ENCODE measurements around the gene TRIM17. TPM values are rescaled to one million over a fixed set of nuclear protein-coding genes. Genes with fewer than 3 reads are reported as not detected.

Gene TRIM17
- polyA plus RNA-seq, 4 donors: 0.48 to 0.59 TPM; not detected in 2

DNA sequence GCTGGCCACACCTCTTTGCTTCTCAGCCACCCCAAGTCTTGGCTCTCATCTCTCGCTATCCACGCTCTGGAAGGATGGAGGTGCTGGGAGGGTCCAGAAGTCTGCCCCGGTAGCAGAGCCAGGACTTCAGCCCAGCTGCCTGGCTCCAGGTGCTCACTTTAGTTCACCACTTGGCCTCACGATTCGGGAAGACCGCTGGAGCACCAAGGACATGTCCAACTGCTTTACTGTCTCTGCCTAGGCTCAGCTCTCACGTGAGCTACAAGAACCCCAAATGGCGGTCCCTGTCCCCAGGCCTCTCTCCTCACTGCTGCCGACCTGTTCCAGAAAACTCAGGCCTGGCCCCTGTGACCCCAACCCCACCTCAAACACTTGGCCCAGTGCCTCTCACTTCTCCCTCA is 13.4 kb downstream of the TRIM17 start:
- H3K27ac ChIP-seq (ENCODE audit: low read depth in 1 of 3, low read length in 2 of 3): no peak overlapping the region
- FAIRE-seq: no peak
- H3K9me3 ChIP-seq (ENCODE audit: control insufficient read depth in 2 of 2, insufficient read depth in 1 of 2, low read depth in 1 of 2, low read length in 1 of 2): no peaks in the 10 kb centered on the region
- no peaks in the 10 kb centered on the region for H3K27me3 ChIP-seq (ENCODE audit: control insufficient read depth in 3 of 3, insufficient read depth in 3 of 3, low read length in 3 of 3)
- 90 to 94% (median 94%) methylated on average over 9 of the region's 9 CpGs for WGBS, 3 donors
- no peak overlapping the region for H3K4me3 ChIP-seq (ENCODE audit: low read depth in 1 of 3, low read length in 3 of 3)
- peaks cover 4 to 17% (median 13%) of the 10 kb centered on the region in 3 donors for H3K4me1 ChIP-seq (ENCODE audit: control insufficient read depth in 3 of 3, insufficient read depth in 2 of 3, low read depth in 1 of 3, low read length in 2 of 3)
- peaks cover 6 to 58% (median 7%) of the 10 kb centered on the region in 3 donors for H3K36me3 ChIP-seq (ENCODE audit: control insufficient read depth in 3 of 3, insufficient read depth in 2 of 3, low read depth in 1 of 3, low read length in 3 of 3)
- no peak for DNase-seq

DNA sequence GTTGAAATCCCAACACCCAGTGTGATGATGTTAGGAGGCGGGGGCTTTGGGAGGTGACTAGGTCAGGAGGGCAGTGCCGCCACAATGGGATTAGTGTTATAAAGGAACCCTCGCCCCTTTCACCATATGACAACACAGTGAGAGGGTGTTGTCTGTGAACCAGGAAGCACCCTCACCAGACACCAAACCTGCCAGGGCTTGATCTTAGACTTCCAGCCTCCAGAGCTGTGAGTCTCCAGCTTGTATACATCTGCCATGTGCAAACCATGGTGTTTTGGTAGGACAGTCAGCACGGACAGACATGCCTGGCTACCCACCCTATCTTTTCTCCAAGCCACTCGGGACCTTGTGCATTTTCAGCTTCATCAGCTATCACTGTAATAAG is 14.0 kb downstream of the TRIM17 start:
- FAIRE-seq (no peak), DNase-seq (no peak)
- H3K27me3 ChIP-seq (ENCODE audit: control insufficient read depth in 3 of 3, insufficient read depth in 3 of 3, low read length in 3 of 3): no peaks in the 10 kb centered on the region
- no peak overlapping the region for H3K4me3 ChIP-seq (ENCODE audit: low read depth in 1 of 3, low read length in 3 of 3)
- H3K27ac ChIP-seq (ENCODE audit: low read depth in 1 of 3, low read length in 2 of 3): no peak overlapping the region
- no peaks in the 10 kb centered on the region for H3K9me3 ChIP-seq (ENCODE audit: control insufficient read depth in 2 of 2, insufficient read depth in 1 of 2, low read depth in 1 of 2, low read length in 1 of 2)
- WGBS, 3 donors: 81 to 86% (median 84%) methylated on average over 5 of the region's 5 CpGs
- H3K36me3 ChIP-seq (ENCODE audit: control insufficient read depth in 3 of 3, insufficient read depth in 2 of 3, low read depth in 1 of 3, low read length in 3 of 3): peaks cover 6 to 63% (median 9%) of the 10 kb centered on the region in 3 donors
- peaks cover 4 to 15% (median 13%) of the 10 kb centered on the region in 3 donors for H3K4me1 ChIP-seq (ENCODE audit: control insufficient read depth in 3 of 3, insufficient read depth in 2 of 3, low read depth in 1 of 3, low read length in 2 of 3)

DNA sequence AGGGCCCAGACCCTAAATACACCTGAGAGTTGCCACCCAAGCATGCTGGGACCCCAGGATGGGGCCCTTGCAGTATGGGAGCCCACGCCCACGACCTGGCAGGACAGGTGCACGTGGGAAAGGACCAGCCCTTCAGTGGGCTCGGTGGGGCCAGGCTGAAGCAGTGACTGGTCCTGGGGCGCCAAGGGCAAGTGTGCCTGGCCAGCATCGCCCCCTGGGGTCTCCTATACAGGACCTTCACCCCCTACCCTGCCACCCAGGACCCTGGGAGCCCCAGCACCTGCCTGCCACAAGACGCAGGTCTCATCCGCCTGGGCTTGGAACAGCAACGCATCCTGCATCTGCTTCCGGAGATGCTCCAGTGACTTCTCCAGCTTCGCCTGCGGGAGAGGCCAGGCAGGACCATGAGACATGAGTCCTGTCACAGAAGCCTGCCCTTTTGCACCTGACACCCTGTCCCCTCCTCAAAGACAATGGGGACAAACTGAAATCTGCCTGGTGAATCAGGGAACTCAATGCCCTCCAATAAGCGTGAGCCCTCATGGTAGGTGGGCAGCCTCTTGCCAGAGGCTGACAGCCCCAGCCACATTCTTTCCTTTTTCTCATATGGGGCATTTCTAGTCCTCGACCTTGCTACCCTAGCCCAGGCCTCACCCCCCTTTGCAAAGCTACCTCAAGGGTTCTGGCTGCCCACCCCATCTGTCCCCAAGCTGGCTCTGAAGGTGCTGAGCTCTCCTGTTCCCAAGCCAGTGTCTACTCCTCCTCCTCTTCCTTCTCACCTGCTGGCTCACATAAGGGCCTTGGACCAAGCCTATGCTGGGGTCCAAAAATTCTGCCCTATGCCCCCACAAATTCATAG is 14.7 kb downstream of the TRIM17 start:
- Histone ChIP-seq H3K9me3 (ENCODE audit: control insufficient read depth in 2 of 2, insufficient read depth in 1 of 2, low read depth in 1 of 2, low read length in 1 of 2) (no peaks in the 10 kb centered on the region), H3K4me1 (ENCODE audit: control insufficient read depth in 3 of 3, insufficient read depth in 2 of 3, low read depth in 1 of 3, low read length in 2 of 3) (peaks cover 4 to 13% (median 10%) of the 10 kb centered on the region in 3 donors), H3K36me3 (ENCODE audit: control insufficient read depth in 3 of 3, insufficient read depth in 2 of 3, low read depth in 1 of 3, low read length in 3 of 3) (peaks cover 6 to 69% (median 9%) of the 10 kb centered on the region in 3 donors), H3K4me3 (ENCODE audit: low read depth in 1 of 3, low read length in 3 of 3) (no peak overlapping the region), H3K27ac (ENCODE audit: low read depth in 1 of 3, low read length in 2 of 3) (no peak overlapping the region), H3K27me3 (ENCODE audit: control insufficient read depth in 3 of 3, insufficient read depth in 3 of 3, low read length in 3 of 3) (no peaks in the 10 kb centered on the region)
- no peak for DNase-seq
- no peak for FAIRE-seq
- WGBS, 3 donors: 92 to 93% (median 93%) methylated on average over 14 of the region's 14 CpGs

DNA sequence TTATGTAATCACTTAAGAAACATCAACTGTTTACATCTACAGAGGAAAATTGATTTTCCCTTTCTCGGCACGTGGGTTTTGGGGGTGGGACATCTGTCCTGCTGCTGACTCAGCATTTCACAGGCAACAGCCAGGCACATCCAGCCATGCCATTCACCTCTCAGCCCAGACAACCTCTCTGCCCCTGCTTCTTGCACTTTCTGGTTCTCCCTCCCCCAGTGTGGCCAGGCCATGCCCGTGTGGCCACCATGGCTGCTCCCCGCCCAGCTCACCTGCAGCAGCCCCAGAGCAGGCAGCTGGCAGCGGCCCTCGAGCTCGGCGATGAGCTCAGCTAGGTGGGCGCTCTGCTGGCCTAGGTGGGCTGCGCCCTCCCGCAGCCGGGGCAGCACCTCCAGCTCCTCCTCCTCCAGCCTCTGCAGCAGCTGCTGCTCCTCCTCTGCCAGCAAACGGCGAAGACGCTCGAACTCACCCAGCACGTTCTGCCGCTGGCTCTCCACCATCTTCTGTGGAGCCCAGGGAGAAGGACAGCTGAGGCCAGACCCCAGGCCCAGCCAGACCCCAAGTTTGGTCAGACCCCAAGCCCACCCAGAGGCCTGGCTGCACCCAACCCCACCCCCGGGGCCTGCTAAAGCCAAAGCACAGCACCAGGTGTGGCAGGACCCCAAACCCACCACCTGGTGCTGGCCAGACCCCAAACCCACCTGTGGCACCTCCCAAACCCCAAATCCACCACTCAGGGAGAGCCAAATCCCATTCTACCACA is 15.8 kb downstream of the TRIM17 start:
- DNase-seq (no peak), FAIRE-seq (no peak)
- H3K36me3 ChIP-seq (ENCODE audit: control insufficient read depth in 3 of 3, insufficient read depth in 2 of 3, low read depth in 1 of 3, low read length in 3 of 3): peaks cover 10 to 80% (median 18%) of the 10 kb centered on the region in 3 donors
- no peak overlapping the region for H3K27ac ChIP-seq (ENCODE audit: low read depth in 1 of 3, low read length in 2 of 3)
- WGBS, 3 donors: 90 to 95% (median 91%) methylated on average over 13 to 19 of the region's 19 CpGs
- H3K4me3 ChIP-seq (ENCODE audit: low read depth in 1 of 3, low read length in 3 of 3): no peak overlapping the region
- peaks cover 4 to 13% (median 10%) of the 10 kb centered on the region in 3 donors for H3K4me1 ChIP-seq (ENCODE audit: control insufficient read depth in 3 of 3, insufficient read depth in 2 of 3, low read depth in 1 of 3, low read length in 2 of 3)
- H3K9me3 ChIP-seq (ENCODE audit: control insufficient read depth in 2 of 2, insufficient read depth in 1 of 2, low read depth in 1 of 2, low read length in 1 of 2): no peaks in the 10 kb centered on the region
- H3K27me3 ChIP-seq (ENCODE audit: control insufficient read depth in 3 of 3, insufficient read depth in 3 of 3, low read length in 3 of 3): no peaks in the 10 kb centered on the region

DNA sequence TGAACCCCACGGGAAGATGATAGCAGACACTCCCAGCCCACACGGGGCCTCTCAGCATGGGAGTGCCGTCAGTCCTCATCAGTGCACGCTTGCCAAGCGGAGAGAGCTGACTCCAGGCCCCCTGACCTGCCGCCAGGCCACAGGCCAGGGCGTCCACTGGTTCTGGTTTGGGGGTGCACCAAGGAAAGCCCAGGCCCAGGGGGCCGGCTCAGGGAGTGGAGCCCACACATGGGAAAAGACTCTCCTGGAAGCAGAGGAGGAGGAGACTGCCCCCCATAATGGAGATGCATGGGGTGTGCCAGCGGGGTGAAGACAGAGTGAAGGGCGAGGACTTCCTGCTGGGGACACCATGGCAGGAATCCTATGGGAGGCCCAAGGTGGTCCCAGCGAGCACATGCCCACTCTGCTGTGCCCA is 16.4 kb downstream of the TRIM17 start:
- Histone ChIP-seq H3K27me3 (ENCODE audit: control insufficient read depth in 3 of 3, insufficient read depth in 3 of 3, low read length in 3 of 3) (no peaks in the 10 kb centered on the region), H3K4me3 (ENCODE audit: low read depth in 1 of 3, low read length in 3 of 3) (no peak overlapping the region), H3K4me1 (ENCODE audit: control insufficient read depth in 3 of 3, insufficient read depth in 2 of 3, low read depth in 1 of 3, low read length in 2 of 3) (peaks cover 4 to 7% (median 7%) of the 10 kb centered on the region in 3 donors), H3K27ac (ENCODE audit: low read depth in 1 of 3, low read length in 2 of 3) (no peak overlapping the region), H3K9me3 (ENCODE audit: control insufficient read depth in 2 of 2, insufficient read depth in 1 of 2, low read depth in 1 of 2, low read length in 1 of 2) (no peaks in the 10 kb centered on the region), H3K36me3 (ENCODE audit: control insufficient read depth in 3 of 3, insufficient read depth in 2 of 3, low read depth in 1 of 3, low read length in 3 of 3) (peaks cover 10 to 86% (median 20%) of the 10 kb centered on the region in 3 donors)
- WGBS, 3 donors: 89 to 93% (median 92%) methylated on average over 11 of the region's 11 CpGs
- DNase-seq (no peak), FAIRE-seq (no peak)

DNA sequence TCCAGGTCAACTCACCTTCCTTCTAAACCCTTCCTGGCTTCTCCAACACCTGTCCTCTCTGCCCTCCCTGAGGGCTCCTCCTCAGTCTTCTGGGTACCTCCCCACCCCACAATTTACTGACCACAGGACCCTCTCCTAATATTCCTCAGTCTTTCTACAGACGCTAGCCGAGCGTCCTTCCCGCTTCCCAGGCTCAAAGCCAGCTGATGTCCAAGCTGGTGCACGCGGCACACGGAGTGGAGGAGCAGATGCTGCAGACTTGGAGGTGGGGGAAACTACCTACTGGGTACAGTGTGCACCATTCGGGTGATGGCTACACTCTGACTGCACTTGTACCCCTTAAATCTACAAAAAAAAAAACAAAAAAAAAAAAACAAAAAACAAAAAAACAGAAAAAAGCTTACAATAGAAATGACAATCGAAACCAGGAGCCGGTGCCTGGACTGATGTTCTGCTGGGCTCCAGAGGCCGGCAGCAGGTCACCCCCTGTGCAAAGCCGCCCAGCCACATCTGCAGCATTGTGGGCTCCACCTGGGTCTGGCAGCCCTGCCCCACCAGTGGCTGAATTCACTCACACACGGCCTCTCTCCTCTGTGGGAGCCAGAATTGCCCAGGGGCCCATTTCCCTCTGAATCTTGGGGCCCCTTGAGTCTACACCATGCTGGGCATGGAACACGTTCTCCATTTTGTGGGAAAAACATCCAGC is 17.0 kb downstream of the TRIM17 start:
- no peak for FAIRE-seq
- Histone ChIP-seq H3K27me3 (ENCODE audit: control insufficient read depth in 3 of 3, insufficient read depth in 3 of 3, low read length in 3 of 3) (no peaks in the 10 kb centered on the region), H3K36me3 (ENCODE audit: control insufficient read depth in 3 of 3, insufficient read depth in 2 of 3, low read depth in 1 of 3, low read length in 3 of 3) (peaks cover 10 to 92% (median 25%) of the 10 kb centered on the region in 3 donors)

DNA sequence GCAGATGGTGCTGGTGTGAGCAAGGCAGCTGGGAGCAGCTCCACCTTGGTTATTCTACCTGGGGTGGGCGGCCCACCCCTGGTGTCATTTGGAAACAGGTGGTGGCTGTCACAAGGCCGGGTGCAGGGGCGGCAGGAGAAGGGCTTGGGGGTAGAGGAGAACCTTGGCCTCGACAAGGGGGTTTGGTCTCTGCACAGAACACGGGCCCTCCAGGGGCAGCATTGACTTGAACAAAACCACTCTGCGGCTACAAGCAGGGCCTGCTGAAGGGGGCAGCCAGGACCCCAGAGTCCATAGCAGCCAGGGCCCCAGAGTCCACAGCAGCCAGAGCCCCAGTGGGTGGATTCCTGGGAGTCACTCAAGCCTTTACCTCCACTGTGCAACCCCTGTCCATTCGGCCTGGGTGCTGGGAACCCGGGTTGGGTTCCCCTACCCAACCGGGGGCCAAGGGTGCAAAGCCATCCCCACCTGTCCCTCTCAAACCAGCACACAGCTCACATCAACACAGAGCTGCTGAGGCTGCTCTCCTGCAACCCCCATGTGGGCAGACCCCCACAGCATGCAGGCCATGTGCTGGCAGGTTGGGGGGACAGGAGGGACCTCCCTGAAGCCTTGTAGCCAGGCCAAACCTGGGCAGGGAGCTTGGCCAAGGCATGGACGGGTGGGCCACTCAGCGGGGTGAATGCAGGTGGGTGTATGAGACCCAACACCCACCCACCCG is 17.8 kb downstream of the TRIM17 start:
- H3K36me3 ChIP-seq (ENCODE audit: control insufficient read depth in 3 of 3, insufficient read depth in 2 of 3, low read depth in 1 of 3, low read length in 3 of 3): peaks cover 10 to 96% (median 27%) of the 10 kb centered on the region in 3 donors
- H3K4me3 ChIP-seq (ENCODE audit: low read depth in 1 of 3, low read length in 3 of 3): no peak overlapping the region
- no peaks in the 10 kb centered on the region for H3K4me1 ChIP-seq (ENCODE audit: control insufficient read depth in 3 of 3, insufficient read depth in 2 of 3, low read depth in 1 of 3, low read length in 2 of 3)
- H3K27me3 ChIP-seq (ENCODE audit: control insufficient read depth in 3 of 3, insufficient read depth in 3 of 3, low read length in 3 of 3): no peaks in the 10 kb centered on the region
- no peaks in the 10 kb centered on the region for H3K9me3 ChIP-seq (ENCODE audit: control insufficient read depth in 2 of 2, insufficient read depth in 1 of 2, low read depth in 1 of 2, low read length in 1 of 2)
- H3K27ac ChIP-seq (ENCODE audit: low read depth in 1 of 3, low read length in 2 of 3): no peak overlapping the region
- DNase-seq: no peak
- WGBS, 3 donors: 91 to 95% (median 93%) methylated on average over 11 to 12 of the region's 12 CpGs
- FAIRE-seq: no peak

More for the DNA sequence above, 17.0 kb downstream of the TRIM17 start:
- H3K27ac ChIP-seq (ENCODE audit: low read depth in 1 of 3, low read length in 2 of 3): no peak overlapping the region
- WGBS, 3 donors: 96 to 97% (median 96%) methylated on average over 14 of the region's 14 CpGs
- H3K9me3 ChIP-seq (ENCODE audit: control insufficient read depth in 2 of 2, insufficient read depth in 1 of 2, low read depth in 1 of 2, low read length in 1 of 2): no peaks in the 10 kb centered on the region
- no peak for DNase-seq
- peaks cover 0 to 3% (median 2%) of the 10 kb centered on the region in 3 donors for H3K4me1 ChIP-seq (ENCODE audit: control insufficient read depth in 3 of 3, insufficient read depth in 2 of 3, low read depth in 1 of 3, low read length in 2 of 3)
- H3K4me3 ChIP-seq (ENCODE audit: low read depth in 1 of 3, low read length in 3 of 3): no peak overlapping the region
